Parietal lobe (tissue), 2 donors: ENCODE data around the gene ARHGAP32. TPM values are rescaled to one million over a fixed set of nuclear protein-coding genes. Genes with fewer than 3 reads are reported as not detected.

ENCODE experiments used
- small RNA-seq: library from RNA; depleted of rRNA; stranded (forward); fragments of <200 nt; gene quantifications from one replicate; pipeline ENCODE3, GENCODE V24; 2014; ENCODE audit warnings: low replicate concordance
- total RNA-seq: library from RNA; depleted of rRNA; stranded (reverse); fragments of >200 nt; gene quantifications from one replicate; pipeline ENCODE4 v1.2.3, GENCODE V29; 2014

Gene ARHGAP32
- 98.6 TPM for total RNA-seq

DNA sequence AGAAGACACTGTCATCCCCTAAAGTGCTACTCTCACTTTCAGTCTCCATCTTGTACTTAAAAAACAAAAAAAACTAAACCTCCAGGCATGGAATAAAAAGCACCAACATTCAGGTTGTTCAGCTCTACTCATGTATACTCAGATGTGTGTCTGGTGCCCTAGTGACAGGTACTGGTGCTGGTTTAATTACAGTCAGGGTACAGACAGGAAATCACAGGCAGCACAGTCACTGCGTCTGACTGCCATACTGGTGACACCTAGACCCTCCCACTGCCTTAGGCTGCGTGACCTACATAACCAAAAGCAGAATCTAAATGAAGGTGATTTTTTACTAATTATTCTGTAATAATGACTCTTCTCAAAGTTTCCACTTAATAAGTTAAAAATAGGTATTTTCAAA is at the start of gene ARHGAP32:
Gene ARHGAP32, minus strand, starts transcription at position 176 of the 400 bp plus-strand sequence. Its CDS starts 127 bp downstream, at position 49.

DNA sequence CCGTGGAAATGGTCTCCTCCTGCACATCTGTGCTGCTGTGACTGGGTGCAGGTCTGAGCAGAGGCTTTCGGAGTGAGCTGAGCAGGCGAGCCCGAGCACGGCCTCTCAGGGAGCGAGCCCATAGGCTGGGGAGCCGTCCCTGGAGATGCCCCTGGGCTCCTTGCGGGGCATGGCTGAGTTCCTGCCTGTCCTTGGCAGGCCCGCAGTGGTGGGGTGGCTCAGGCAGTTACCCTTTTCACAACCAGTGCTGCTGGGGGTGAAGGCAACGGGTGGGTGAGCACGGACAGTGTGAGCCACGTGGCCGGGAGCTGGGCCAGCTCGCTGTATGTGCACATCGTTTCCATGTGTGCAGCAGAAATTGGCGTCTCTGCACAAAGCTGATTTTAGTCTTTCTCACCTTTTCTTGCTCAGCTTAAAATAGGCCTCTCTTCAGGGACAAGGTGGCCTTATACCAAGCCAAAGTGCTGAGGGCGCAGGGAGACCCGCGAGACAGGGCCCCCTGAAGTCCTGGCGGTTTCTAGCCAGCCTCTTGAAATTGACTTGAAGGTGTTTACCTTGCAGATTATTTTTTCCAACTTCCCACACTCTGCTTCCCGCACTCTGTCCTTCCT is 249.2 kb downstream of the ARHGAP32 start, which contains the start of gene TP53AIP1:
Gene TP53AIP1, minus strand, starts transcription at position 55 of the 611 bp plus-strand sequence. CDS start 5,053 bp downstream, outside the sequence.

Small RNAs within 50 kb of the gene (small RNA-seq; reads per million reads assigned to genes)
- gene RF00019 (not detected), gene RNU6-874P (not detected), gene RNU6-876P (not detected)

Other genes starting within 250 kb of the ARHGAP32 start
- 0.94 TPM for gene TP53AIP1, start 249.5 kb downstream of the ARHGAP32 start, total RNA-seq
- gene BARX2, start 183.5 kb upstream of the ARHGAP32 start, total RNA-seq, result not detected